RWPE2 (cell line): ENCODE results near the gene ARHGEF38.
A peak's percentile ranks its signal among the peaks of the same experiment; 100 is the strongest.

Experiments
- ATAC-seq: fragments of 200-7000 bp; cut with Tn5 transposase; 3 replicates; pipeline ENCODE4 v1.9.1; 2021; ENCODE audit warnings: low read depth
- DNase-seq: peaks from one replicate; pipeline ENCODE4 v3.0.0-alpha.2; 2020; ENCODE audit warnings: low spot score
- H3K27ac ChIP-seq: fragments of 450-650 bp; 2 replicates; pipeline ENCODE4 v1.5.1; 2017; ENCODE audit warnings: mild to moderate bottlenecking; ENCODE audit not compliant: poor library complexity, severe bottlenecking
- H3K27me3 ChIP-seq: fragments of 250-450 bp; sonication (Bioruptor Pico); 2 replicates; pipeline ENCODE4 v1.5.1; 2021; ENCODE audit warnings: mild to moderate bottlenecking, moderate library complexity; ENCODE audit not compliant: insufficient read depth, poor library complexity, severe bottlenecking
- H3K36me3 ChIP-seq: fragments of 250-450 bp; sonication (Bioruptor Pico); 2 replicates; pipeline ENCODE4 v1.5.1; 2020; ENCODE audit warnings: low read depth, mild to moderate bottlenecking, moderate library complexity
- H3K4me1 ChIP-seq: fragments of 250-450 bp; sonication (Bioruptor Pico); 2 replicates; pipeline ENCODE4 v1.5.1; 2021; ENCODE audit warnings: mild to moderate bottlenecking, moderate library complexity; ENCODE audit not compliant: insufficient read depth, poor library complexity, severe bottlenecking
- H3K4me3 ChIP-seq: fragments of 250-450 bp; sonication (Bioruptor Pico); 2 replicates; pipeline ENCODE4 v1.5.1; 2021; ENCODE audit warnings: mild to moderate bottlenecking, moderate library complexity; ENCODE audit not compliant: severe bottlenecking
- H3K9me3 ChIP-seq: fragments of 250-450 bp; sonication (Bioruptor Pico); 2 replicates; pipeline ENCODE4 v1.5.1; 2021; ENCODE audit warnings: mild to moderate bottlenecking, moderate library complexity; ENCODE audit not compliant: severe bottlenecking
- CTCF ChIP-seq: fragments of 450-650 bp; IDR thresholded peaks from one replicate; pipeline ENCODE4 v1.5.1; 2017; ENCODE audit warnings: mild to moderate bottlenecking, moderate library complexity; ENCODE audit not compliant: poor library complexity, severe bottlenecking

ARHGEF38 gene

GRCh38 chr4:105510245-105510644 is 42.2 kb upstream of the ARHGEF38 start:
- Histone ChIP-seq H3K4me3 (no peak overlapping the region), H3K27ac (no peak overlapping the region), H3K4me1 (no peaks in the 10 kb centered on the region), H3K27me3 (no peaks in the 10 kb centered on the region), H3K36me3 (no peaks in the 10 kb centered on the region), H3K9me3 (no peaks in the 10 kb centered on the region)
- DNase-seq (no peak), ATAC-seq (no peak)
- TF ChIP-seq CTCF = no peak

GRCh38 chr4:105520819-105521790 is 31.3 kb upstream of the ARHGEF38 start:
- DNase-seq (no peak), ATAC-seq (peak; percentile 70)
- peak; percentile 82 for TF ChIP-seq CTCF
- Histone ChIP-seq H3K27me3 (no peaks in the 10 kb centered on the region), H3K4me1 (no peaks in the 10 kb centered on the region), H3K9me3 (no peaks in the 10 kb centered on the region), H3K36me3 (no peaks in the 10 kb centered on the region), H3K4me3 (no peak overlapping the region), H3K27ac (no peak overlapping the region)

- Histone ChIP-seq H3K4me1 (no peaks in the 10 kb centered on the region), H3K4me3 (no peak overlapping the region), H3K27ac (no peak overlapping the region), H3K27me3 (no peaks in the 10 kb centered on the region), H3K9me3 (no peaks in the 10 kb centered on the region), H3K36me3 (no peaks in the 10 kb centered on the region)
- DNase-seq (no peak), ATAC-seq (no peak)
- TF ChIP-seq CTCF = no peak
Observed at GRCh38 chr4:105526656-105527055, 25.8 kb upstream of the ARHGEF38 start.

GRCh38 chr4:105527081-105527480 is 25.3 kb upstream of the ARHGEF38 start:
- Histone ChIP-seq H3K4me3 (no peak overlapping the region), H3K27ac (no peak overlapping the region), H3K9me3 (no peaks in the 10 kb centered on the region), H3K36me3 (no peaks in the 10 kb centered on the region), H3K4me1 (no peaks in the 10 kb centered on the region), H3K27me3 (no peaks in the 10 kb centered on the region)
- no peak for TF ChIP-seq CTCF
- no peak for ATAC-seq
- peak; percentile 34 for DNase-seq

- DNase-seq (no peak), ATAC-seq (no peak)
- no peak for TF ChIP-seq CTCF
- Histone ChIP-seq H3K36me3 (no peaks in the 10 kb centered on the region), H3K9me3 (no peaks in the 10 kb centered on the region), H3K27me3 (no peaks in the 10 kb centered on the region), H3K4me3 (no peak overlapping the region), H3K4me1 (no peaks in the 10 kb centered on the region), H3K27ac (no peak overlapping the region)
Observed at GRCh38 chr4:105536601-105537000, 15.8 kb upstream of the ARHGEF38 start.
